Stimulated activated CD4-positive, alpha-beta T cell treated with anti-CD3 and anti-CD28 coated beads, Interleukin-12 subunit alpha, Interleukin-12 subunit beta, amount 100 ng/mL, for 48 hours (primary cell): ENCODE measurements around the gene CCNI.
"Not testable (repeated sequence)": the region's sequence is repeated elsewhere in the genome, so short reads cannot be mapped to it uniquely, and the experiment has no call there.

ENCODE experiments used
- DNase-seq, 3 donors: peaks; one replicate each; pipeline ENCODE4 v3.0.0-alpha.2; 2020; ENCODE audit warnings: low read depth in 2 of 3, low spot score in 1 of 3

Gene CCNI

DNA sequence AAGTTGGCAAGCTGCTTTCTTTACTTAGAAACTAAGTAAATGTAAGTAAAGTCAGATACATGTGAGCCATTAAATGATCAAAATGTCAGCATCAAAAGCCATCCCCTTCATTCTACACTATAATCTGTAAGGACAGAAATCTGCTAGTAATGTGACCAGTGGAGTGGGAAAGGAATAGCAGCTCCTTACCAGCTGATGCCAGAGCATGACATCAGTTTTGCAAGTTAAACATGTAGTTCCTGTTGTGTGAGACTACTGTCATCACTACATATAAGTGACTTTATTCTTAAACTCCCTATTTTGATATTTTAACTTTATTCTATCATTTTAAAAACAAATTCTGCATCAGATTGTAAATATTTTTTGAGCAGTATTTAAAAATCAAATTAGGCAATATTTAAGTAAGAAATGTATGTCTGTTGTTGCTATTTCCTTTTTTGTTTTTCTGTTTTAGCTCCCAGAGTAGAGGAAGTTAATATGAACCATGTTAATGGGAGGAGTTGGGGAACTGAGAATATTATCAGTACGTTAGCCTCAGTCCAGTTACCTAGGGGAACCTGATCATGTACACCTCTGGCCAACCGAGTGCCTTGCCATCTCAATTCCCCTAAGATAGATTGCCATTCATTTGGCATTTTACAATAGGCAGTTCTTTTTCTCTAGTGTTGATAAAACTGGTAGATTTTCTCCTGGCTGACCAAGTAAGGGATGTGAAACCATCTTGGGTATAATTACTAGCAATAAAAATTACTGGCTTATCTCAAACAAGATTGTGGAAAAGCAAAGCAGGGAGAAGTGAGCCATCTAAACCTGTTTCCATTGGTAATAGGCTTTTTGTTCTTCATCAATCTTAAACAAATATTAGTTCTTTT, 34.7 kb downstream of the CCNI start:
- no peak for DNase-seq

DNA sequence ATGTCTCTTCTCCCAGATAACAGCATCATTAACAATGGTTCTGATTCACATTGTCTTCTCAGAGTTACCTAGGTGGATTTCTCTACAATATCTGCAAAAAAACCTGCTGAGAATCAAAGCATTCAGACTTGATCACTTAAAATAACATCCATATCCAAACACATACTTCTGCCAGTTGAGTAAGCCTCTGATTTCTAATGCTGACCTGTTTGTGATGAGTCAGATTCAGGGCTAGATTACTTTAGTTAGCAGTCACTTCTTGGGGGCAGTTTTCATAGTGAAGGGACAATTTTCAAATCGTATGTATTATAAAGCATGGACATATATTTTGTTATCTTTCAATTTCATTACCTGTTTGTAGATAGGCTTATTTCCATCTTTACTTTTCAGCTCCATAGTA, 35.5 kb downstream of the CCNI start:
- no peak for DNase-seq

- no peak for DNase-seq
These were observed 36.0 kb downstream of the CCNI start for GRCh38 chr4:77039796-77040195.

GRCh38 chr4:77037736-77038135, 38.1 kb downstream of the CCNI start:
- no peak for DNase-seq

GRCh38 chr4:77037168-77037567, 38.6 kb downstream of the CCNI start:
- not testable (repeated sequence) for DNase-seq

GRCh38 chr4:77036206-77036605, 39.6 kb downstream of the CCNI start:
- no peak for DNase-seq

GRCh38 chr4:77035153-77035552, 40.6 kb downstream of the CCNI start:
- DNase-seq = no peak

GRCh38 chr4:77031544-77031943, 44.2 kb downstream of the CCNI start:
- DNase-seq = peak in 1 of 3 donors; percentile 25

- DNase-seq = not testable (repeated sequence)
These were observed 46.0 kb downstream of the CCNI start for GRCh38 chr4:77029757-77030156.

DNA sequence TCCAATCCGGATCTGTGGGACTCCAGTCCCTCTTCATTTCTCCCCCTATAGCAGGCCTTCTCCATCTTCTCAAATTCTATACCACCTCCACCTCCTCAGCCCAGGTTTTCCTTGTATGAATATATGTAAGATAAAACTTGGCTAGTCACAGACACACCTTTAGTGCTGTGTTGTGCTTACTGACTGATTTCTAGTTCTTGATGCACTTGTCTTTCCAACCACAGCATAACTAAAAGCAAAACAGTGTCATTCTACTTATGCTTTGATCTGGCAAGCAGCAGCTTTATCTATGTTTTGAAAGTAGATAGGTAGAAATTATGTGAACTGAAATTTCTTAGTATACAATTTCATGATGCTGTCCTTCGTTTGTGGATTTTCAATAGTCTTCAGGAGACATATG, 47.5 kb downstream of the CCNI start:
- DNase-seq = no peak

DNA sequence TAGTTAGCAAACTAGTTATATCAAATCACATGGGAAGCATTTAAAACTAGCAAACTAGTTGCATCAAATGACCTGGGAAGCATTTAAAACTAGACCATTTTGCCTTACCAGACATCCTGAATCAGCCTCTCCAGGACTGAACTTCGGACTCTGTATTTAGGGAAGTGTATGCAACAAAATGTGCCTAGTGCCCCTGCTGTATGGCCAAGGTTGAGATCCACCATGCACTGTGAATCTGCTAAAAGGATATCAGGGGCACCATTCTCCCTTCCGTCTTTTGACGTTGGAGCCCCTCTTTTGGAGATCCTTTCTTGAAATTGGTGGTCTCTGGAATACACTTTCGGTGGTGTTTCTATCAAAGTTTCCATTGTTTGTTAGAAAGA, 49.5 kb downstream of the CCNI start:
- no peak for DNase-seq

GRCh38 chr4:77025643-77026321, 50.0 kb downstream of the CCNI start:
- no peak for DNase-seq

DNA sequence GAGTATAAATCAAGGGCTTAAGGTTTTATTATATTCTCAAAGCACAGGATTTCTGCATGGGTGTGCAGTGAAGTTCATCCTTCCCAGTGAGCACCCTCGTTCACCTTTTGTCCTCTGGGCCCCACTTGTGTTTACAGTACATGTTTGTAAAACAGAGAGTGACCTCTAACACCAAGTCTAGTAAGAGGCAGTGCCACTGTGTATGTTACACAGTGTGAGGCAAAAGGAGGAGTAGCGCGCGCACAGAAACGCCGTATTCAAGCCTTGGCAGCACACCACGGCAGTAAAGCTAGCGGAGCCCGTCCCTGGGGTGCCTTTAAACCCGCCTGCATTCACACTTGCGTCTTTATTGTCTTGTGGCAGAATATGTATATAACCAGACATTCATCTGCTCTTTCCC, 51.9 kb downstream of the CCNI start:
- DNase-seq = no peak

- DNase-seq = no peak
These were observed 53.1 kb downstream of the CCNI start for GRCh38 chr4:77022560-77023179.

- no peak for DNase-seq
These were observed 54.1 kb downstream of the CCNI start for GRCh38 chr4:77021614-77022089.

DNA sequence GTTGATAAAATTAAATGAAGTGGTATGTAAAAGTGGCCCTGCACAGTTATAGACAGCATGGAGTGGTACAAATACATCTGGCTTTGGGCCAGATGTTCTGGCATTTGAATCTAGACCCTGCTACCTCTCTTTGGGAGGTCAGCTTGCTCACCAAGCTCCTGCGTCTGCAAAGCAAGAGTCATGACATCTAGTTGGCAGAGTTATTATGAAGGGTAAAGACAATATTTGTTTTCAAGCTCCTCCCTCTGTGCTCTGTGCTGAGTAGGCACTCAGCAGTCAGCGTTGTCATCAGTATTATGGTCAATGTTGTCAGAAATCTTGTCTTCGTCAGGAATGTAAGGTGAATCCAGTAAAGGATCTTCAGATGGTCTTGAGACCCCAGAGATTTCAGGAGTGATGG, 55.8 kb downstream of the CCNI start:
- no peak for DNase-seq

- no peak for DNase-seq
These were observed 60.4 kb downstream of the CCNI start for GRCh38 chr4:77015390-77015789.

- DNase-seq = no peak
These were observed 61.5 kb downstream of the CCNI start for GRCh38 chr4:77014256-77014655.

- DNase-seq = no peak
These were observed 63.1 kb downstream of the CCNI start for GRCh38 chr4:77012726-77013125.

DNA sequence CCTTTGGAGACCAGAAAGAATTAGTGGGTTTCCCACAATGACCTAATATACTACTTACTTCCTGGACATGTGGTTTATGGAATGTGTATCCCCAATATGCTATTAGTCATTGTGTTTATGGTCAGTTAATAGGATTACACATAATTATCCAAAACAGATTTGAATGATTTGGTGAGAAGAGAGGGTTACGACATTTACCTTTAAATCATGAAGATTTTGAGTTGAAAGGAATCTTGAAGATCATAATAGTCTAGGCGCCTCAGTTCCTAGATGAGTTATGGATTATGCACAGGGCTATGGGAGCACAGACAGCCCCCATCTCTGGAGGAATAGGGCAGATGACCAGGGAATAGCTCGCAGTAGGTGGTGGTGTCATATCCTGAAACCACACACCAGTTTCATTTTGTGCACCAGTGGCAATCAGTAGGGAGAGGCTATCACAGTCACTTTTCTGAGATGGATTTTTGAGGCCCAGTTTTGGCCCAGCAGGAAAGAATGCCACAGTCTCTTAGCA, 64.9 kb downstream of the CCNI start:
- no peak for DNase-seq

GRCh38 chr4:77009511-77010115, 66.2 kb downstream of the CCNI start:
- no peak for DNase-seq
